NB4 (cell line): ENCODE data around the gene CLEC1A.

ENCODE experiments used
- MYC ChIP-seq: IDR thresholded peaks from 2 replicates; pipeline ENCODE4 v1.6.1; 2011; ENCODE audit warnings: low read depth, low read length
- POLR2A ChIP-seq: IDR thresholded peaks from 2 replicates; pipeline ENCODE4 v1.6.1; 2011; ENCODE audit warnings: mild to moderate bottlenecking; ENCODE audit not compliant: insufficient read length; ENCODE audit errors: extremely low read depth
- TF ChIP-seq, protein P1 (sequence below): IDR thresholded peaks from one replicate; pipeline ENCODE4 v1.5.1; 2012; ENCODE audit warnings: low read depth, low read length
- TF ChIP-seq, protein P2 (sequence below): IDR thresholded peaks from 2 replicates; pipeline ENCODE4 v1.6.1; 2011; ENCODE audit warnings: low read depth, low read length

DNA sequence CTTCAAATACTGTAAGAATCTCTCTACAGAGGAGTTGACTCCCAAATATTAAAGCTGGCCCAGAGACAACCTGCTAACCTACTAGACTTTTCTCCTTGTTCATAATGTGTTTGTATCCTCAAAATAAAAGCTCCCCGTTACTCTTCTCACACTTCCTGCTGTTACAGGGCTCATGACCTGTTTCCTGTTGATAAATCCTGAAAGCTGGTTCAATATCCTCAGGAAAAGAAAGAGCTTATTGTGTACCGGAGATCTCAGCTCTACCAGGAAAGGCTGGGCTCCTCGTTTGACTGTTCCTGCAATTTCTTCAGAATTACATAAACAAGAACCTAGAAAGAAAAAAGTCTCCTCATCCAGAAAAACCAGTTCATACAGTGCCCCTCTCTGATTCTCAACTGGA is 30.8 kb downstream of the CLEC1A start:
- TF ChIP-seq, protein P1, sequence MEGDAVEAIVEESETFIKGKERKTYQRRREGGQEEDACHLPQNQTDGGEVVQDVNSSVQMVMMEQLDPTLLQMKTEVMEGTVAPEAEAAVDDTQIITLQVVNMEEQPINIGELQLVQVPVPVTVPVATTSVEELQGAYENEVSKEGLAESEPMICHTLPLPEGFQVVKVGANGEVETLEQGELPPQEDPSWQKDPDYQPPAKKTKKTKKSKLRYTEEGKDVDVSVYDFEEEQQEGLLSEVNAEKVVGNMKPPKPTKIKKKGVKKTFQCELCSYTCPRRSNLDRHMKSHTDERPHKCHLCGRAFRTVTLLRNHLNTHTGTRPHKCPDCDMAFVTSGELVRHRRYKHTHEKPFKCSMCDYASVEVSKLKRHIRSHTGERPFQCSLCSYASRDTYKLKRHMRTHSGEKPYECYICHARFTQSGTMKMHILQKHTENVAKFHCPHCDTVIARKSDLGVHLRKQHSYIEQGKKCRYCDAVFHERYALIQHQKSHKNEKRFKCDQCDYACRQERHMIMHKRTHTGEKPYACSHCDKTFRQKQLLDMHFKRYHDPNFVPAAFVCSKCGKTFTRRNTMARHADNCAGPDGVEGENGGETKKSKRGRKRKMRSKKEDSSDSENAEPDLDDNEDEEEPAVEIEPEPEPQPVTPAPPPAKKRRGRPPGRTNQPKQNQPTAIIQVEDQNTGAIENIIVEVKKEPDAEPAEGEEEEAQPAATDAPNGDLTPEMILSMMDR = no peak
- TF ChIP-seq POLR2A (no peak), MYC (no peak)
- TF ChIP-seq, protein P2, sequence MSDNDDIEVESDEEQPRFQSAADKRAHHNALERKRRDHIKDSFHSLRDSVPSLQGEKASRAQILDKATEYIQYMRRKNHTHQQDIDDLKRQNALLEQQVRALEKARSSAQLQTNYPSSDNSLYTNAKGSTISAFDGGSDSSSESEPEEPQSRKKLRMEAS = no peak
